K562 (cell line): ENCODE data around the gene DGKA. TPM values are rescaled to one million over a fixed set of nuclear protein-coding genes. Genes with fewer than 3 reads are reported as not detected.

Source experiments
- CBFA2T2 ChIP-seq: fragments of 450-650 bp; conservative IDR thresholded peaks from 2 replicates; pipeline ENCODE4 v1.6.1; 2017; ENCODE audit warnings: mild to moderate bottlenecking
- CXXC5 ChIP-seq: fragments of 250-450 bp; sonication (Bioruptor Pico); IDR thresholded peaks from 2 replicates; pipeline ENCODE4 v1.8.0; 2022; ENCODE audit warnings: inconsistent platforms, mild to moderate bottlenecking, moderate library complexity
- E2F3 ChIP-seq: fragments of 250-450 bp; sonication (Bioruptor Pico); IDR thresholded peaks from 2 replicates; pipeline ENCODE4 v1.4.0; 2020; ENCODE audit warnings: mild to moderate bottlenecking
- HMG20A ChIP-seq: fragments of 450-650 bp; formaldehyde crosslinking; conservative IDR thresholded peaks from 2 replicates; pipeline ENCODE4 v1.4.0; 2020; ENCODE audit warnings: mild to moderate bottlenecking, mixed read lengths
- KHSRP ChIP-seq: fragments of 450-650 bp; IDR thresholded peaks from 2 replicates; pipeline ENCODE4 v1.6.1; 2017
- KLF13 ChIP-seq: fragments of 450-650 bp; IDR thresholded peaks from 2 replicates; pipeline ENCODE4 v1.6.1; 2016; ENCODE audit warnings: missing genetic modification characterization, low read depth, mild to moderate bottlenecking, missing compliant biosample characterization, moderate library complexity, borderline replicate concordance
- RBM25 ChIP-seq: fragments of 200-400 bp; formaldehyde crosslinking; IDR thresholded peaks from 2 replicates; pipeline ENCODE4 v1.6.1; 2018; ENCODE audit warnings: low read length, low read depth, moderate library complexity; ENCODE audit not compliant: severe bottlenecking
- RUNX1 ChIP-seq: sonication (generic); IDR thresholded peaks from 2 replicates; pipeline ENCODE4 v1.6.1; 2016; ENCODE audit warnings: antibody characterized with exemption, low read depth
- SOX6 ChIP-seq: fragments of 450-650 bp; IDR thresholded peaks from 2 replicates; pipeline ENCODE4 v1.6.1; 2014; ENCODE audit warnings: mild to moderate bottlenecking
- SRSF3 ChIP-seq: fragments of 200-400 bp; formaldehyde crosslinking; IDR thresholded peaks from 2 replicates; pipeline ENCODE4 v1.6.1; 2016; ENCODE audit warnings: mild to moderate bottlenecking, low read length, moderate library complexity; ENCODE audit not compliant: insufficient read depth
- polyA plus RNA-seq, 8 experiments: library from polyadenylated mRNA; depleted of rRNA in 4 of 8; stranded (reverse) in 5 of 8; unstranded in 3 of 8; fragments of >200 nt; fragmentation: Nextera tagmentation in 2 of 8; fragmentation: Illumina TruSeq in 1 of 8; extraction: Ambion mirVana in 2 of 8; extraction: Trizol in 1 of 8; gene quantifications; 2 replicates each; pipeline versions ENCODE4 v1.2.1 to v1.2.3, GENCODE V29; 2011 to 2014; ENCODE audit warnings: inconsistent platforms in 1 of 8, missing spikeins in 1 of 8
- total RNA-seq, 7 experiments: library from RNA; depleted of rRNA in 6 of 7; stranded (reverse); fragments of >200 nt in 6 of 7; fragmentation: Illumina TruSeq in 2 of 7; extraction: Trizol in 2 of 7; gene quantifications; 2 replicates each; pipeline versions ENCODE4 v1.2.1 to v1.2.3, GENCODE V29; 2011 to 2021; ENCODE audit warnings: low replicate concordance in 1 of 7
- TF ChIP-seq, protein P1 (sequence below): fragments of 250-450 bp; sonication (Bioruptor Pico); IDR thresholded peaks from 2 replicates; pipeline ENCODE4 v1.5.1; 2021; ENCODE audit warnings: mild to moderate bottlenecking
- TF ChIP-seq, protein P2 (sequence below): fragments of 200-800 bp; sonication (Bioruptor generic); IDR thresholded peaks from 2 replicates; pipeline ENCODE4 v1.6.1; 2017; ENCODE audit warnings: missing genetic modification characterization, missing compliant biosample characterization
- TF ChIP-seq, protein P3 (sequence below), 2 experiments: fragments of 450-650 bp in 1 of 2; sonication (generic) in 1 of 2; formaldehyde crosslinking in 1 of 2; IDR thresholded peaks in 1 of 2; conservative IDR thresholded peaks in 1 of 2; 2 replicates each; pipeline versions ENCODE4 v1.6.1 to v1.8.1; 2016 to 2023; ENCODE audit warnings: mild to moderate bottlenecking in 2 of 2, moderate library complexity in 2 of 2, inconsistent platforms in 1 of 2, missing genetic modification reagents in 1 of 2
- TF ChIP-seq, protein P4 (sequence below): fragments of 250-450 bp; sonication (Bioruptor Pico); IDR thresholded peaks from 2 replicates; pipeline ENCODE4 v1.8.0; 2022; ENCODE audit warnings: inconsistent platforms

DGKA gene
- total and polyA plus RNA-seq, 9 of the 15 experiments (the other 6 are each of a cell fraction or from before 2014, with no cell fraction given): 3.4 to 12.4 (median 6.2) TPM

DNA sequence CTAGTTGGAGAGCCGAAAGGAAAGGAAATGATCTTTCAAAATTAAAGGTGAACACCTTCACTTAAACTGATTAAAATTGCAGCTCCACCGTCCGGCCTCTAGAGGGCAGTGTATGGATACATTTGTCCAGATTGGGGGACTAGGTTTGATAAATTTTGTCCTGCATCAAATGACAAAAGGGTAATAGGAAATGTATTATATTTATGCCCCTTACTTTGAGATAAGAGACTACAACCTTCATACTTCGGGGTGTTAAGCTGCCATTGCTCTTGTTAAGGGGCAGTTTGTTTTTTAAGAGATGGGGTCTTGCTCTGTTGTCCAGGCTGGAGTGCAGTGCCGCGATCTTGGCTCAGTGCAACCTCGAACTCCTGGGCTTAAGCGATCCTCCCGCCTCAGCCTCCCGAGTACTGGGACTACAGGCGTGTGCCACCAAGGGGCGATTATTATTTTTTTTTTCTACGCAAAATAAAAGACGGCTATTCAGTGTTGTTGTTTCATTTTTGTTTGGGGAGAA, 65.3 kb downstream of the DGKA start (continued):
- TF ChIP-seq KLF13 (tag) (no peak), HMG20A (CRISPR knock-in tag) (no peak), RBM25 (peak; percentile 87), SRSF3 (no peak), E2F3 (CRISPR knock-in tag) (no peak), CXXC5 (CRISPR knock-in tag) (peak; percentile 43), CBFA2T2 (0 out of 2 replicates have a peak, but pooled peaks have one; percentile 2), KHSRP (no peak), RUNX1 (no peak), SOX6 (0 out of 2 replicates have a peak, but pooled peaks have one; percentile 20)
- TF ChIP-seq, protein P1, sequence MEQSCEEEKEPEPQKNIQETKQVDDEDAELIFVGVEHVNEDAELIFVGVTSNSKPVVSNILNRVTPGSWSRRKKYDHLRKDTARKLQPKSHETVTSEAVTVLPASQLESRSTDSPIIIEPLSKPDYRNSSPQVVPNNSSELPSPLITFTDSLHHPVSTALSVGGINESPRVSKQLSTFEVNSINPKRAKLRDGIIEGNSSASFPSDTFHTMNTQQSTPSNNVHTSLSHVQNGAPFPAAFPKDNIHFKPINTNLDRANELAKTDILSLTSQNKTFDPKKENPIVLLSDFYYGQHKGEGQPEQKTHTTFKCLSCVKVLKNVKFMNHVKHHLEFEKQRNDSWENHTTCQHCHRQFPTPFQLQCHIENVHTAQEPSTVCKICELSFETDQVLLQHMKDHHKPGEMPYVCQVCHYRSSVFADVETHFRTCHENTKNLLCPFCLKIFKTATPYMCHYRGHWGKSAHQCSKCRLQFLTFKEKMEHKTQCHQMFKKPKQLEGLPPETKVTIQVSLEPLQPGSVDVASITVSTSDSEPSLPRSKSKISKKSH (CRISPR knock-in tag): no peak
- TF ChIP-seq, protein P2, sequence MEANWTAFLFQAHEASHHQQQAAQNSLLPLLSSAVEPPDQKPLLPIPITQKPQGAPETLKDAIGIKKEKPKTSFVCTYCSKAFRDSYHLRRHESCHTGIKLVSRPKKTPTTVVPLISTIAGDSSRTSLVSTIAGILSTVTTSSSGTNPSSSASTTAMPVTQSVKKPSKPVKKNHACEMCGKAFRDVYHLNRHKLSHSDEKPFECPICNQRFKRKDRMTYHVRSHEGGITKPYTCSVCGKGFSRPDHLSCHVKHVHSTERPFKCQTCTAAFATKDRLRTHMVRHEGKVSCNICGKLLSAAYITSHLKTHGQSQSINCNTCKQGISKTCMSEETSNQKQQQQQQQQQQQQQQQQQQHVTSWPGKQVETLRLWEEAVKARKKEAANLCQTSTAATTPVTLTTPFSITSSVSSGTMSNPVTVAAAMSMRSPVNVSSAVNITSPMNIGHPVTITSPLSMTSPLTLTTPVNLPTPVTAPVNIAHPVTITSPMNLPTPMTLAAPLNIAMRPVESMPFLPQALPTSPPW (CRISPR knock-in tag): peak; percentile 36; the same call in 1 of the 2 replicates
- TF ChIP-seq, protein P3, sequence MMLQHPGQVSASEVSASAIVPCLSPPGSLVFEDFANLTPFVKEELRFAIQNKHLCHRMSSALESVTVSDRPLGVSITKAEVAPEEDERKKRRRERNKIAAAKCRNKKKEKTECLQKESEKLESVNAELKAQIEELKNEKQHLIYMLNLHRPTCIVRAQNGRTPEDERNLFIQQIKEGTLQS (IDR thresholded peaks at IDR 0.05): no peak
- TF ChIP-seq, protein P3 (CRISPR knock-in tag; conservative IDR thresholded peaks at IDR 0.05): no peak; the same call in 1 of the 2 replicates
- TF ChIP-seq, protein P4, sequence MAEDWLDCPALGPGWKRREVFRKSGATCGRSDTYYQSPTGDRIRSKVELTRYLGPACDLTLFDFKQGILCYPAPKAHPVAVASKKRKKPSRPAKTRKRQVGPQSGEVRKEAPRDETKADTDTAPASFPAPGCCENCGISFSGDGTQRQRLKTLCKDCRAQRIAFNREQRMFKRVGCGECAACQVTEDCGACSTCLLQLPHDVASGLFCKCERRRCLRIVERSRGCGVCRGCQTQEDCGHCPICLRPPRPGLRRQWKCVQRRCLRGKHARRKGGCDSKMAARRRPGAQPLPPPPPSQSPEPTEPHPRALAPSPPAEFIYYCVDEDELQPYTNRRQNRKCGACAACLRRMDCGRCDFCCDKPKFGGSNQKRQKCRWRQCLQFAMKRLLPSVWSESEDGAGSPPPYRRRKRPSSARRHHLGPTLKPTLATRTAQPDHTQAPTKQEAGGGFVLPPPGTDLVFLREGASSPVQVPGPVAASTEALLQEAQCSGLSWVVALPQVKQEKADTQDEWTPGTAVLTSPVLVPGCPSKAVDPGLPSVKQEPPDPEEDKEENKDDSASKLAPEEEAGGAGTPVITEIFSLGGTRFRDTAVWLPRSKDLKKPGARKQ (CRISPR knock-in tag): 0 out of 2 replicates have a peak, but pooled peaks have one; percentile 73
